Esophagus muscularis mucosa (tissue), 3 donors: ENCODE data around the gene FOXL2.

Source experiments
- EP300 ChIP-seq: sonication (generic); formaldehyde crosslinking; IDR thresholded peaks from one replicate; pipeline ENCODE4 v1.6.1; 2017; ENCODE audit warnings: antibody characterized with exemption
- POLR2A ChIP-seq: fragments of 450-650 bp; IDR thresholded peaks from one replicate; pipeline ENCODE4 v1.6.1; 2017; ENCODE audit warnings: antibody characterized with exemption, moderate library complexity, mild to moderate bottlenecking, low read depth
- POLR2AphosphoS5 ChIP-seq, 2 donors: sonication (generic); formaldehyde crosslinking; IDR thresholded peaks; one replicate each; pipeline ENCODE4 v1.6.1; 2017; ENCODE audit warnings: antibody characterized with exemption in 2 of 2

DNA sequence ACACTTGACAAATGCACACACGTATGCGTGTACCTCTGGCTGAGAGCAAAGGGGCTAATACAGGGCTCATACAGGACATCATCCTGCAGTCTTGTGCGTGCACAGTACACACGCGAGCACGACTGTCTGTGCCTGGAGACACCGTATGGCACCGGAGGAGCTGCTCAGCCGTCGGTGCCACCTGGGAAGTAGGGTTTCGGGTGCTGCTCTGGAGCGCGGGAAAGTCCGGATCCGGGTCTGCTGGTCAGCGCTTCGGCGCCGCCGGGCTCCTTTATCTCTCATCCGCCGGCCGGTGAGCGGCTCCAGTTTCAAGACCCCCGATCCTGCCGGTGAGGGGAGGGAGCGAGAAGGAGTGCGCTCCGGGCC is 9.3 kb downstream of the FOXL2 start:
- TF ChIP-seq POLR2A: no peak
- no peak for TF ChIP-seq EP300
- no peak for TF ChIP-seq POLR2AphosphoS5 (IDR thresholded peaks at IDR 0.05)
